ENCODE measurements around the gene ALCAM.
"Not testable (repeated sequence)": the region's sequence is repeated elsewhere in the genome, so short reads cannot be mapped to it uniquely, and the experiment has no call there.

ALCAM gene

DNA sequence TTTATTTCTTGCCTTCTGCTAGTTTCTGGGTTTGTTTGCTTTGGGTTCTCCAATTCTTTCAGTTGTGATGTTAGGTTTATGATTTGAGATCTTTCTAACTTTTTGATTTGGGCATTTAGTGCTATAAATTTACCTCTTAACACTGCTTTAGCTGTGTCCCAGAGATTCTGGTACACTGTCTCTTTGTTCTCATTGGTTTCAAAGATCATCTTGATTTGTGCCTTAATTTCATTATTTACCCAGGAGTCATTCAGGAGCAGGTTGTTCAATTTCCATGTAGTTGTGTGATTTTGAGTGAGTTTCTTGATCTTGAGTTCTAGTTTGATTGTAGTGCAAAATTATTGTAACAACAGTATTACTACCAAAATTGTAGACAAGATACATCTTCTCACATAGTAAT is 25.9 kb downstream of the ALCAM start:
- not testable (repeated sequence) for H3K4me1 ChIP-seq (ENCODE audit: control insufficient read depth, insufficient read depth, low read length); H3K27ac ChIP-seq (ENCODE audit: low read depth, low read length); H3K36me3 ChIP-seq (ENCODE audit: control insufficient read depth, insufficient read depth, low read length); H3K27me3 ChIP-seq (ENCODE audit: control insufficient read depth, insufficient read depth, low read length); H3K4me3 ChIP-seq (ENCODE audit: low read depth, low read length); H3K9ac ChIP-seq (ENCODE audit: low read length)
- peaks cover 19% of the 10 kb centered on the region; the same call in 1 of the 2 replicates for H3K9me3 ChIP-seq (ENCODE audit: control insufficient read depth, insufficient read depth, low read depth, low read length)

GRCh38 chr3:105394177-105394576 is 27.5 kb downstream of the ALCAM start:
- H3K27ac ChIP-seq (ENCODE audit: low read depth, low read length), result peak overlapping the region; percentile 46; the same call in 1 of the 2 replicates
- H3K4me3 ChIP-seq (ENCODE audit: low read depth, low read length), result no peak overlapping the region
- H3K36me3 ChIP-seq (ENCODE audit: control insufficient read depth, insufficient read depth, low read length), result no peaks in the 10 kb centered on the region

GRCh38 chr3:105397974-105398373 is 31.3 kb downstream of the ALCAM start:
- Histone ChIP-seq H3K4me3 (ENCODE audit: low read depth, low read length) (no peak overlapping the region), H3K27me3 (ENCODE audit: control insufficient read depth, insufficient read depth, low read length) (no peaks in the 10 kb centered on the region), H3K9ac (ENCODE audit: low read length) (no peak overlapping the region), H3K27ac (ENCODE audit: low read depth, low read length) (no peak overlapping the region), H3K4me1 (ENCODE audit: control insufficient read depth, insufficient read depth, low read length) (no peaks in the 10 kb centered on the region; the same call in 1 of the 2 replicates), H3K36me3 (ENCODE audit: control insufficient read depth, insufficient read depth, low read length) (peaks cover under 1% of the 10 kb centered on the region; the same call in 1 of the 2 replicates), H3K9me3 (ENCODE audit: control insufficient read depth, insufficient read depth, low read depth, low read length) (peaks cover 8% of the 10 kb centered on the region)

More at GRCh38 chr3:105394177-105394576, 27.5 kb downstream of the ALCAM start:
- Histone ChIP-seq H3K9me3 (ENCODE audit: control insufficient read depth, insufficient read depth, low read depth, low read length) (peaks cover 19% of the 10 kb centered on the region; the same call in 1 of the 2 replicates), H3K27me3 (ENCODE audit: control insufficient read depth, insufficient read depth, low read length) (no peaks in the 10 kb centered on the region), H3K4me1 (ENCODE audit: control insufficient read depth, insufficient read depth, low read length) (no peaks in the 10 kb centered on the region), H3K9ac (ENCODE audit: low read length) (no peak overlapping the region)

GRCh38 chr3:105398437-105398836 is 31.7 kb downstream of the ALCAM start:
- Histone ChIP-seq H3K36me3 (ENCODE audit: control insufficient read depth, insufficient read depth, low read length) (peaks cover 4% of the 10 kb centered on the region; the same call in 1 of the 2 replicates), H3K27ac (ENCODE audit: low read depth, low read length) (0 out of 2 replicates have a peak overlapping the region, but pooled peaks have one; percentile 38), H3K4me3 (ENCODE audit: low read depth, low read length) (no peak overlapping the region), H3K27me3 (ENCODE audit: control insufficient read depth, insufficient read depth, low read length) (no peaks in the 10 kb centered on the region), H3K9ac (ENCODE audit: low read length) (no peak overlapping the region), H3K9me3 (ENCODE audit: control insufficient read depth, insufficient read depth, low read depth, low read length) (peaks cover 10% of the 10 kb centered on the region), H3K4me1 (ENCODE audit: control insufficient read depth, insufficient read depth, low read length) (no peaks in the 10 kb centered on the region; the same call in 1 of the 2 replicates)

DNA sequence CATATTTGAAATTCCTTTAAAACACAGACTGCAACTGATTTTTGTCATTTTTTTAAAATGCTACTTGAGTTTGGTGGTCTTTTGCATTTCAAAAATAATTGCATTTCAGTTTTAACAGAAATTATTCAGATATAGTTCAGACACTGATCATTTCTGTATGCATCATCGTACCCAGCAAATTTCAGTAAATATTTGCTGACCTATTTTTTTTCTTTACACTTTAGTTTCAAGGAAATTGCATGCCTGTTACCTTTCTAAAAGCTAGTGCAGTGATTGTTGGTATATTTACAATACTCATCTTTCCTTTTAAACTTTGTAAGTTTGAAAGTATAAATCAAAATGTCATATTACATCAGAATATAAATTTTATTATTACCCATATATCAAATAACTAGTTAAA is 32.4 kb downstream of the ALCAM start:
- H3K4me1 ChIP-seq (ENCODE audit: control insufficient read depth, insufficient read depth, low read length), result no peaks in the 10 kb centered on the region; the same call in 1 of the 2 replicates
- H3K4me3 ChIP-seq (ENCODE audit: low read depth, low read length), result no peak overlapping the region
- H3K36me3 ChIP-seq (ENCODE audit: control insufficient read depth, insufficient read depth, low read length), result peaks cover 4% of the 10 kb centered on the region; the same call in 1 of the 2 replicates
- no peaks in the 10 kb centered on the region for H3K27me3 ChIP-seq (ENCODE audit: control insufficient read depth, insufficient read depth, low read length)
- no peak overlapping the region for H3K27ac ChIP-seq (ENCODE audit: low read depth, low read length)
- H3K9ac ChIP-seq (ENCODE audit: low read length), result no peak overlapping the region
- H3K9me3 ChIP-seq (ENCODE audit: control insufficient read depth, insufficient read depth, low read depth, low read length), result peaks cover 10% of the 10 kb centered on the region

- no peak overlapping the region for H3K9ac ChIP-seq (ENCODE audit: low read length)
- H3K4me1 ChIP-seq (ENCODE audit: control insufficient read depth, insufficient read depth, low read length), result no peaks in the 10 kb centered on the region; the same call in 1 of the 2 replicates
- H3K36me3 ChIP-seq (ENCODE audit: control insufficient read depth, insufficient read depth, low read length), result peaks cover 4% of the 10 kb centered on the region; the same call in 1 of the 2 replicates
- H3K27ac ChIP-seq (ENCODE audit: low read depth, low read length), result no peak overlapping the region
- H3K9me3 ChIP-seq (ENCODE audit: control insufficient read depth, insufficient read depth, low read depth, low read length), result peaks cover 10% of the 10 kb centered on the region
- H3K27me3 ChIP-seq (ENCODE audit: control insufficient read depth, insufficient read depth, low read length), result no peaks in the 10 kb centered on the region
- no peak overlapping the region for H3K4me3 ChIP-seq (ENCODE audit: low read depth, low read length)
Measured at GRCh38 chr3:105399611-105400010, 32.9 kb downstream of the ALCAM start.

- no peak overlapping the region for H3K9ac ChIP-seq (ENCODE audit: low read length)
- no peaks in the 10 kb centered on the region for H3K27me3 ChIP-seq (ENCODE audit: control insufficient read depth, insufficient read depth, low read length)
- H3K4me1 ChIP-seq (ENCODE audit: control insufficient read depth, insufficient read depth, low read length), result no peaks in the 10 kb centered on the region; the same call in 1 of the 2 replicates
- no peak overlapping the region for H3K27ac ChIP-seq (ENCODE audit: low read depth, low read length)
- peaks cover 10% of the 10 kb centered on the region for H3K9me3 ChIP-seq (ENCODE audit: control insufficient read depth, insufficient read depth, low read depth, low read length)
- H3K4me3 ChIP-seq (ENCODE audit: low read depth, low read length), result no peak overlapping the region
- peaks cover 4% of the 10 kb centered on the region; the same call in 1 of the 2 replicates for H3K36me3 ChIP-seq (ENCODE audit: control insufficient read depth, insufficient read depth, low read length)
Measured at GRCh38 chr3:105401254-105401653, 34.5 kb downstream of the ALCAM start.

DNA sequence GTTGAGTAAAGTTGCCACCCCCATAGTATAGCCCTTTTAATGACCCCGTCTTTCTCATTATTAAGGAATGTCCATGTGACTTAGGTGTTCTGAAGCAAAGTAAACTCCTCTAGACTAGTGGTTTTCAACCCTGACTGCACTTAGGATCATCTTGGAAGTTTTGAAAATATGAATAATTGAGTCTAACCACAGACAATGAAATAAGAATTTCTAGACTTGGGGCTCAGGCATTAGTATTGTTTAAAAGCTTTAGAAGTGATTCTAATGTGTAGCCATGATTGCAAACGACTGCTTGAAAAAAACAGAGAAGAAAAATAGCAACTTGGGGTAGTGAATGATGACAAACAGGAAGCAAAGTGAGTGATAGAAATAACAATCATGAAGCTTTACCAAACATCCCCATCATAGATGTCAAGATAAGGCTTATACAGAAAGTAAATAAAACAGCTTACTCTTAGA is 35.0 kb downstream of the ALCAM start:
- H3K36me3 ChIP-seq (ENCODE audit: control insufficient read depth, insufficient read depth, low read length), result peaks cover 4% of the 10 kb centered on the region; the same call in 1 of the 2 replicates
- no peaks in the 10 kb centered on the region for H3K27me3 ChIP-seq (ENCODE audit: control insufficient read depth, insufficient read depth, low read length)
- H3K4me3 ChIP-seq (ENCODE audit: low read depth, low read length), result no peak overlapping the region
- no peak overlapping the region for H3K9ac ChIP-seq (ENCODE audit: low read length)
- peaks cover 10% of the 10 kb centered on the region for H3K9me3 ChIP-seq (ENCODE audit: control insufficient read depth, insufficient read depth, low read depth, low read length)
- H3K27ac ChIP-seq (ENCODE audit: low read depth, low read length), result 0 out of 2 replicates have a peak overlapping the region, but pooled peaks have one; percentile 36
- no peaks in the 10 kb centered on the region; the same call in 1 of the 2 replicates for H3K4me1 ChIP-seq (ENCODE audit: control insufficient read depth, insufficient read depth, low read length)

- Histone ChIP-seq H3K4me1 (ENCODE audit: control insufficient read depth, insufficient read depth, low read length) (no peaks in the 10 kb centered on the region; the same call in 1 of the 2 replicates), H3K9ac (ENCODE audit: low read length) (no peak overlapping the region), H3K36me3 (ENCODE audit: control insufficient read depth, insufficient read depth, low read length) (peaks cover 4% of the 10 kb centered on the region; the same call in 1 of the 2 replicates), H3K27ac (ENCODE audit: low read depth, low read length) (0 out of 2 replicates have a peak overlapping the region, but pooled peaks have one; percentile 36), H3K4me3 (ENCODE audit: low read depth, low read length) (no peak overlapping the region), H3K9me3 (ENCODE audit: control insufficient read depth, insufficient read depth, low read depth, low read length) (peaks cover 10% of the 10 kb centered on the region), H3K27me3 (ENCODE audit: control insufficient read depth, insufficient read depth, low read length) (no peaks in the 10 kb centered on the region)
Measured at GRCh38 chr3:105402287-105402801, 35.6 kb downstream of the ALCAM start.

- not testable (repeated sequence) for H3K4me3 ChIP-seq (ENCODE audit: low read depth, low read length); H3K27ac ChIP-seq (ENCODE audit: low read depth, low read length); H3K4me1 ChIP-seq (ENCODE audit: control insufficient read depth, insufficient read depth, low read length); H3K27me3 ChIP-seq (ENCODE audit: control insufficient read depth, insufficient read depth, low read length); H3K36me3 ChIP-seq (ENCODE audit: control insufficient read depth, insufficient read depth, low read length); H3K9me3 ChIP-seq (ENCODE audit: control insufficient read depth, insufficient read depth, low read depth, low read length); H3K9ac ChIP-seq (ENCODE audit: low read length)
Measured at GRCh38 chr3:105403034-105403433, 36.3 kb downstream of the ALCAM start.

DNA sequence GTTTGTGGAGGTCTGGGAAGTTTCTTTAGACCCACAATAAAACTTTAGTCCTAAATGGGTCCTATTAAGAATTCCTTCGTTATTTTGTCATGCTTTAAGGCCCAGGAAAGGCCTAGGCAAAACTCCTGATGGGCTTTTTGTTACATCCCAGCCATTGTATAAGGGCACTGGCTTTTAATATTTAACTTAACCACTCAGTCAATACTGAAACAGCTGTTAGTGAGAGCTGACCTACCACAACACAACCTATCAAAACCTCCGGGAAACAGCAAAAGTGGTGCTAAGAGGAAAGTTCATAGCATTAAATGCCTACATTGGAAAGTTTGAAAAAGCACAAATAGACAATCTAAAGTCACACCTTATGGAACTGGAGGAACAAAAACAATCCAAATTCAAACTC is 39.6 kb downstream of the ALCAM start:
- Histone ChIP-seq H3K9me3 (ENCODE audit: control insufficient read depth, insufficient read depth, low read depth, low read length) (peaks cover 10% of the 10 kb centered on the region), H3K36me3 (ENCODE audit: control insufficient read depth, insufficient read depth, low read length) (peaks cover 4% of the 10 kb centered on the region; the same call in 1 of the 2 replicates)

More for the DNA sequence above, 39.6 kb downstream of the ALCAM start:
- no peaks in the 10 kb centered on the region for H3K27me3 ChIP-seq (ENCODE audit: control insufficient read depth, insufficient read depth, low read length)
- H3K4me3 ChIP-seq (ENCODE audit: low read depth, low read length), result no peak overlapping the region
- H3K9ac ChIP-seq (ENCODE audit: low read length), result no peak overlapping the region
- no peaks in the 10 kb centered on the region; the same call in 1 of the 2 replicates for H3K4me1 ChIP-seq (ENCODE audit: control insufficient read depth, insufficient read depth, low read length)
- H3K27ac ChIP-seq (ENCODE audit: low read depth, low read length), result no peak overlapping the region
